HepG2 (cell line): ENCODE data around the gene TADA2B. TPM values are rescaled to one million over a fixed set of nuclear protein-coding genes. Genes with fewer than 3 reads are reported as not detected.

Experiments used
- ARNTL ChIP-seq: sonication (generic); formaldehyde crosslinking; IDR thresholded peaks from 2 replicates; pipeline ENCODE4 v1.4.0; 2020; ENCODE audit warnings: mild to moderate bottlenecking, missing genetic modification reagents
- ATF2 ChIP-seq: sonication (generic); formaldehyde crosslinking; IDR thresholded peaks from 2 replicates; pipeline ENCODE4 v1.4.0; 2020; ENCODE audit warnings: missing genetic modification reagents
- CBX5 ChIP-seq: sonication (generic); formaldehyde crosslinking; IDR thresholded peaks from 2 replicates; pipeline ENCODE4 v1.4.0; 2020; ENCODE audit warnings: missing genetic modification reagents, borderline replicate concordance
- CERS6 ChIP-seq: sonication (generic); formaldehyde crosslinking; IDR thresholded peaks from 2 replicates; pipeline ENCODE4 v1.5.0; 2020; ENCODE audit warnings: missing genetic modification reagents
- DMAP1 ChIP-seq: IDR thresholded peaks from 2 replicates; pipeline ENCODE4 v1.6.1; 2016
- GMEB1 ChIP-seq: sonication (generic); formaldehyde crosslinking; IDR thresholded peaks from 2 replicates; pipeline ENCODE4 v1.5.1; 2020; ENCODE audit warnings: missing genetic modification reagents, mild to moderate bottlenecking, borderline replicate concordance
- GPN1 ChIP-seq: sonication (generic); formaldehyde crosslinking; IDR thresholded peaks from 2 replicates; pipeline ENCODE4 v1.5.1; 2020; ENCODE audit warnings: missing genetic modification reagents, borderline replicate concordance
- KMT2B ChIP-seq: IDR thresholded peaks from 2 replicates; pipeline ENCODE4 v1.6.1; 2016; ENCODE audit warnings: missing genetic modification reagents, missing compliant biosample characterization
- MTA1 ChIP-seq: sonication (generic); formaldehyde crosslinking; IDR thresholded peaks from 2 replicates; pipeline ENCODE4 v1.4.0; 2020; ENCODE audit warnings: missing genetic modification reagents, mild to moderate bottlenecking, borderline replicate concordance
- MXI1 ChIP-seq: IDR thresholded peaks from 3 replicates; pipeline ENCODE4 v1.6.1; 2012; ENCODE audit warnings: low read depth, low read length, inconsistent platforms, borderline replicate concordance
- SAFB2 ChIP-seq: sonication (generic); formaldehyde crosslinking; IDR thresholded peaks from 2 replicates; pipeline ENCODE4 v1.5.1; 2020; ENCODE audit warnings: missing genetic modification reagents, low read depth, mild to moderate bottlenecking, borderline replicate concordance
- SP1 ChIP-seq, 2 experiments: fragments of 450-650 bp in 1 of 2; sonication (generic) in 1 of 2; formaldehyde crosslinking in 1 of 2; IDR thresholded peaks; 2 replicates each; pipeline versions ENCODE4 v1.4.0 to v1.6.1; 2016 to 2020; ENCODE audit warnings: missing genetic modification reagents in 1 of 2
- SP4 ChIP-seq: sonication (generic); formaldehyde crosslinking; IDR thresholded peaks from 2 replicates; pipeline ENCODE4 v1.8.1; 2023; ENCODE audit warnings: mild to moderate bottlenecking, missing genetic modification reagents
- ZNF10 ChIP-seq: sonication (generic); formaldehyde crosslinking; IDR thresholded peaks from 2 replicates; pipeline ENCODE4 v1.4.0; 2020; ENCODE audit warnings: mild to moderate bottlenecking, low read depth, missing genetic modification reagents, borderline replicate concordance
- ZNF34 ChIP-seq: sonication (generic); formaldehyde crosslinking; IDR thresholded peaks from 2 replicates; pipeline ENCODE4 v1.4.0; 2020; ENCODE audit warnings: mild to moderate bottlenecking, missing genetic modification reagents, borderline replicate concordance
- ZNF510 ChIP-seq: sonication (generic); formaldehyde crosslinking; IDR thresholded peaks from 2 replicates; pipeline ENCODE4 v1.4.0; 2020; ENCODE audit warnings: low read depth, mild to moderate bottlenecking, missing genetic modification reagents
- ZNF543 ChIP-seq: sonication (generic); formaldehyde crosslinking; IDR thresholded peaks from 2 replicates; pipeline ENCODE4 v1.4.0; 2020; ENCODE audit warnings: mild to moderate bottlenecking, missing genetic modification reagents
- ZNF589 ChIP-seq: sonication (generic); formaldehyde crosslinking; conservative IDR thresholded peaks from 2 replicates; pipeline ENCODE4 v1.8.0; 2022; ENCODE audit warnings: mild to moderate bottlenecking, moderate library complexity, missing genetic modification reagents
- ZNF737 ChIP-seq: sonication (generic); formaldehyde crosslinking; IDR thresholded peaks from 2 replicates; pipeline ENCODE4 v1.5.0; 2020; ENCODE audit warnings: missing genetic modification reagents, mild to moderate bottlenecking, borderline replicate concordance
- ZNF800 ChIP-seq: sonication (generic); formaldehyde crosslinking; IDR thresholded peaks from 2 replicates; pipeline ENCODE4 v1.4.0; 2020; ENCODE audit warnings: missing genetic modification reagents
- polyA plus RNA-seq, 8 experiments: library from polyadenylated mRNA; depleted of rRNA in 3 of 8; stranded (reverse) in 7 of 8; unstranded in 1 of 8; fragments of >200 nt; fragmentation: Illumina TruSeq in 4 of 8; extraction: Trizol in 4 of 8; gene quantifications; 2 replicates each; pipeline versions ENCODE4 v1.2.1 to v1.2.3, GENCODE V29; 2011 to 2016; ENCODE audit warnings: low read depth in 4 of 8, missing spikeins in 1 of 8, mixed read lengths in 1 of 8; ENCODE audit not compliant: insufficient read depth in 1 of 8
- total RNA-seq, 5 experiments: library from RNA; depleted of rRNA; stranded (reverse); fragments of >200 nt; fragmentation: Illumina TruSeq; extraction: Trizol; gene quantifications; 2 replicates each; pipeline ENCODE4 v1.2.3, GENCODE V29; 2016; ENCODE audit warnings: low read depth in 1 of 5

TADA2B gene
- total and polyA plus RNA-seq, 2 of the 13 experiments (the other 11 are each of a cell fraction or from before 2014, with no cell fraction given) = 4.6 to 8.9 TPM

- peak; percentile 88 for TF ChIP-seq GMEB1 (CRISPR knock-in tag)
- no peak for TF ChIP-seq ZNF737 (CRISPR knock-in tag)
- TF ChIP-seq MXI1 = peak; percentile 73; the same call in 1 of the 3 replicates
- peak; percentile 95 for TF ChIP-seq ZNF34 (CRISPR knock-in tag)
- no peak for TF ChIP-seq GPN1 (CRISPR knock-in tag)
- TF ChIP-seq ZNF589 (CRISPR knock-in tag) = peak; percentile 23; the same call in 1 of the 2 replicates
- peak; percentile 57; the same call in 1 of the 2 replicates for TF ChIP-seq CERS6
- TF ChIP-seq MTA1 = peak; percentile 86; the same call in 1 of the 2 replicates
- no peak for TF ChIP-seq CBX5 (CRISPR knock-in tag)
- TF ChIP-seq ZNF543 = peak; percentile 71
- TF ChIP-seq SP1 (IDR thresholded peaks at IDR 0.05) = peak; percentile 33; the same call in 1 of the 2 replicates
- TF ChIP-seq SP1 (CRISPR knock-in tag; IDR thresholded peaks at IDR 0.05) = peak; percentile 97
- peak; percentile 95 for TF ChIP-seq SP4 (CRISPR knock-in tag)
- TF ChIP-seq ZNF800 = 0 out of 2 replicates have a peak, but pooled peaks have one; percentile 8
- TF ChIP-seq ZNF10 (CRISPR knock-in tag) = no peak
- TF ChIP-seq ATF2 = no peak
- peak; percentile 53 for TF ChIP-seq ARNTL (CRISPR knock-in tag)
- peak; percentile 76 for TF ChIP-seq KMT2B
- TF ChIP-seq DMAP1 (CRISPR knock-in tag) = peak; percentile 80
- no peak; the same call in 1 of the 2 replicates for TF ChIP-seq SAFB2 (CRISPR knock-in tag)
- peak; percentile 94 for TF ChIP-seq ZNF510 (CRISPR knock-in tag)
These were observed 24.5 kb downstream of the TADA2B start, which contains the start of gene GRPEL1 (continued) for GRCh38 chr4:7067452-7068278.
